Spinal cord (tissue), 10 donors: ENCODE data around the gene SQOR. TPM values are rescaled to one million over a fixed set of nuclear protein-coding genes. Genes with fewer than 3 reads are reported as not detected.

Source experiments
- DNase-seq, 6 donors: peaks; one replicate each; pipeline versions ENCODE4 v3.0.0 to v3.0.0-alpha.2; 2013 to 2015; ENCODE audit warnings: low spot score in 6 of 6, low read depth in 4 of 6
- H3K27ac ChIP-seq: one replicate; pipeline ENCODE4 v1.5.1; 2013; ENCODE audit warnings: low read depth, low read length, control low read depth
- H3K27me3 ChIP-seq: one replicate; pipeline ENCODE4 v1.6.1; 2013; ENCODE audit warnings: low read length; ENCODE audit not compliant: control insufficient read depth, insufficient read depth
- H3K36me3 ChIP-seq: one replicate; pipeline ENCODE4 v1.6.1; 2013; ENCODE audit warnings: low read length; ENCODE audit not compliant: control insufficient read depth, insufficient read depth
- H3K4me1 ChIP-seq: one replicate; pipeline ENCODE4 v1.6.1; 2013; ENCODE audit warnings: low read length; ENCODE audit not compliant: control insufficient read depth, insufficient read depth
- H3K4me3 ChIP-seq: one replicate; pipeline ENCODE4 v1.5.1; 2013; ENCODE audit warnings: low read depth, low read length, control low read depth
- H3K9me3 ChIP-seq: one replicate; pipeline ENCODE4 v1.6.1; 2013; ENCODE audit warnings: low read length; ENCODE audit not compliant: control insufficient read depth, insufficient read depth
- WGBS: methylation state at CpG from one replicate; pipeline ENCODE4 v1.1.5; 2013; ENCODE audit warnings: missing lambda C conversion rate; ENCODE audit not compliant: insufficient coverage; 5-methylcytosine and 5-hydroxymethylcytosine counted together
- polyA plus RNA-seq, 2 donors: library from polyadenylated mRNA; unstranded; fragments of 120-200 nt; gene quantifications; one replicate each; pipeline ENCODE4 v1.2.1, GENCODE V29; 2013; ENCODE audit not compliant: insufficient read length in 2 of 2
- total RNA-seq, 2 donors: library from RNA; depleted of rRNA in 1 of 2; stranded (reverse); fragments of 120-200 nt in 1 of 2; fragments of >200 nt in 1 of 2; gene quantifications; one replicate each; pipeline versions ENCODE4 v1.2.3 to v1.2.4, GENCODE V29; 2013 to 2014
- donor health status: healthy.

The SQOR gene
- total and polyA plus RNA-seq, 4 donors, result 3.9 to 25.2 (median 9.1) TPM

DNA sequence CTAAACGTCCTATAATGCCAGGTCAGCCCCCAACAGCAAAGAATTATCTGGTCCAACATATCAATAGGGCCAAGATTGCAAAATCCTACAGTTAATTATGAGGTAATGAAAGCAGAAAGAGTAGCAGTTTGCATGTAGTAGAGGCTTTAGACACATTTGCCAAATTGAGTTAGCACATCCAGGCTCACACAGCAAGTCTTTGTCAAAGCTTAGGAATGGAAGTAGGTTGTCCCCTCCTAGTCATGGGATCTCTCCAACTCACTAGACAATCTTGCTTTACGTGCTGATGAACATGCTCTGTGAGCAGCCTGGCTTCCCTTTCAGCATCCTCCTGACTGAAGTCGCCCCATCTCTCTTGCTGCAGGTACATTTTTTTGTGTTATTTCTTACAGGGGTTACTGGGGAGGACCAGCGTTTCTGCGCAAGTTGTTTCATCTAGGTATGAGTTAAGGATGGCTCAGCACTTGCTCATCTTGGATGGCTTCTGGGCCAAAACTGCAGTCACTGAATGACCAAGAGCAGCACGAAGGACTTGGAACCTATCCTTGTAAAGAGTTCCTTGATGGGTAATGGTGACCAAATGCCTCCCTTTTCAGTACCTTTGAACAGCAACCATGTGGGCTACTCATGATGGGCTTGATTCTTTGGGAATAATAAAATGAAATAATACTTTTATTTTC, 55.9 kb downstream of the SQOR start:
- DNase-seq, result no peak
- WGBS, result 94% methylated on average over 2 of the region's 6 CpGs
- no peak overlapping the region for H3K4me3 ChIP-seq
- H3K27ac ChIP-seq, result no peak overlapping the region
- H3K36me3 ChIP-seq, result no peaks in the 10 kb centered on the region
- H3K27me3 ChIP-seq, result no peaks in the 10 kb centered on the region
- no peaks in the 10 kb centered on the region for H3K9me3 ChIP-seq
- H3K4me1 ChIP-seq, result no peaks in the 10 kb centered on the region

DNA sequence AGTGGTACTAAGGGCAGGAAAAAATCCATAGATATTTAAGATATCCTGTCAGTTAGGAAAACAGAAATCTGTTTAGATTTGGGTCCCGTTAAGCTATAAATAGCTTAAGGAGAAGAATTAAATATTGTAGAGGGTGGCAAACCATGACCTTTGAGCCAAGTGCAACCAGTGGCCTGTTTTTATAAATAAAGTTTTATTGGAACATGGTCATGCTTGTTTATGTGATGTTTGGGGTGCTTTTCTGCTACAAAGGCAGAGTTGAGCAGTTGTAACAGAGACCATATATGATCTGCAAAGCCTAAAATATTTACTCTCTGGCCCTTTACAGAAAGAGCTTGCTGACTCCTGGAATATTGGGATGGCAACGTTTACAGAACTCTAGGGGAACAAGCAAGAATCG, 66.3 kb downstream of the SQOR start:
- WGBS, result 82% methylated on average over 3 of the region's 3 CpGs
- no peak for DNase-seq
- H3K27ac ChIP-seq, result no peak overlapping the region
- no peaks in the 10 kb centered on the region for H3K36me3 ChIP-seq
- no peaks in the 10 kb centered on the region for H3K9me3 ChIP-seq
- H3K4me1 ChIP-seq, result peaks cover 11% of the 10 kb centered on the region
- H3K27me3 ChIP-seq, result peaks cover 13% of the 10 kb centered on the region
- no peak overlapping the region for H3K4me3 ChIP-seq

DNA sequence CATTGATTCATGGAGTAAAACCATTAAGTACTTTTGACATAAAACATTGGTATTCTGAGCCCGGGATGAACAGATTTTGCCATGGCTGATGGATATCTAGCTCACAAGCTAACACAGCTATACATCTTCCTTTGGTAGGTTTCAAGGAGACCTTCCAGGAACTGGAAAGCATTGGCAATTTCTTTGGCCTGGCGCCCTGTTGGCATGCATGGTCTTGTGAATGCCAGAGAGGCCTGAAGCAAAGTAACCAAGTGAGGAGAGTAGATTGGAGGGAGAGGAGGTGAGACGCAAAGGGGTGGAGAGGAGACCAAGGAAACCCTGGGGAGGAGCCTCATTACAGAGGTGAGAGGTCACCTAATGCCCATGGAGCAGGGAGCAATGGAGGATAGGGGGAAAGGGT, 67.2 kb downstream of the SQOR start:
- Histone ChIP-seq H3K27me3 (peaks cover 13% of the 10 kb centered on the region), H3K9me3 (no peaks in the 10 kb centered on the region), H3K36me3 (no peaks in the 10 kb centered on the region), H3K4me3 (no peak overlapping the region), H3K27ac (no peak overlapping the region), H3K4me1 (peaks cover 11% of the 10 kb centered on the region)
- DNase-seq, result no peak
- 89% methylated on average over 2 of the region's 3 CpGs for WGBS

DNA sequence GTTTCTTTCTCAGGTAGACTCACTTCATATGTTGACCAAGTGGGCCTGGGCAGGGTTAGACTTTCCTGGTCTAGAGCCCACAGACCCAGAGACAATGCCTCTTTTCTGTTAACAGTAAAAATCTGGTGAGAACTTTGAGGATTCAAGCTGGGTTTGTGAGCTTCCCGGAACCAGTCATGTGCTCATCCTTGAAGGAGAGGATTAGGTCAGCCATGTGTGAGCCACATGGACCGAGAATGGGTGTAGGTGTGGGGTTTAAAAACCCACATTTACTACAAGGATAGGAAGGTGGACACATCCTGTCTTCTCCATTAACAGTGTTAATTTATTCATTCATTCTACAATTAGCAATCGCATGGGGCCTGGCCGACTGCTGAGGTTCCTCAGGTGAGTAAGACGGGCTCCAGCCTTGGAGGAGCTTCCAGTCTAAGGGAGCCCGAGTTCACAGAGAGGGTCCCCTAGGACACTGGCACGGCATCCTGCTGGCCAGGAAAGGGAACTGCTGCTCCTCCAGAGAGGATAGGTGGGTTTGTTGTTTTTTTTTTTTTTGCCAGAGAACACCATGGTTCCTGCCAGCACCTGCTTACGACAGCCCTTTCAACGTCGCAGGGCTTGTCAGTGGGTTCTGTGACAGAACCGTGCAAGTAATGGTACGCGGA, 69.0 kb downstream of the SQOR start:
- peaks cover 13% of the 10 kb centered on the region for H3K27me3 ChIP-seq

DNA sequence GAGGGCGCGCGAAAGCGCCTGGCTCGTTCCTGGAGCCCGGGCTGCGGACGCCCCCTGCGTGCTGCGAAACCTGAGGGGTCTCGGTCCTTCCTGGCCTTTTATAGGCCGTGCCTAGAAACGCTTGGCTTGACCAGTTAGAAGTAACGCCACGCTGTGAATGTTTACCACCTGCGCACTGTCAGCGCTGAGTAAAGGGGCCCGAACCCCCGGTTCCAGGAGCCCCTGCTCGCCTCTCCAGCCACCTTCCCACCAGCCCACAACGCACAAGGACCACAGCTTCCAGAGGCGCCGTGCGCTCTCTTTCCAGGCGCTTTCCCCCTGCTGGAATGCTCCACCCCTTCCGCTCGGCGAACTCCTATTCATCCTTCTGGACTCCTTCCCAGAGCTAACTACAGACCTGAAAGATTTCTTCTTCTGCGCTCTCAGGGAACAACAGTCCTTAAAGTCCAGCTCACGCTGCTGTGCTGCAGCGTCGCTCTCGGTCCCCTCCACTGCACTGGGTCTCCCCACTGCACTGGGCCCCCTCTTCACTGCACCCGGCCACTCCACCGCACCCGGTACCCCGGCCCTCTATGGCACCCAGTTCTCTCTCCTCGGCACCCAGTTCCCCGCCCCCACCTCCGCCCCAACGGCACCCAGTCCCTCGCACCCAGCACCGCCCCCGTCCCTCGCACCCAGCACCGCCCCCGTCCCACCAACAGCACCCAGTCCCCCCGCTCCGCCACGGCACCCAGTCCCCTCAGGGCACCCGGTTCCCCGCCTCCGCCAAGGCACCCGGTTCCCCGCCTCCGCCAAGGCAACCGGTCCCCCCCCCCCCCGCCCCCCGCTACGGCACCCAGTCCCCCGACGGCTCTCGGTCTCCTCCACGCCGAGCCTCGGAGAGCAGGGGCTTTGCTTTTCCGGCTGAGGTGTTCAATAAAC, 69.8 kb downstream of the SQOR start:
- Histone ChIP-seq H3K27ac (no peak overlapping the region), H3K9me3 (no peaks in the 10 kb centered on the region), H3K4me1 (peaks cover 11% of the 10 kb centered on the region), H3K27me3 (peaks cover 13% of the 10 kb centered on the region), H3K36me3 (no peaks in the 10 kb centered on the region), H3K4me3 (peak overlapping the region; percentile 64)
- DNase-seq, result peak in 2 of 6 donors; percentile 10 to 15
- 5% methylated on average over 49 of the region's 67 CpGs for WGBS

More for the DNA sequence above, 69.0 kb downstream of the SQOR start:
- H3K27ac ChIP-seq, result no peak overlapping the region
- WGBS, result 34% methylated on average over 11 of the region's 13 CpGs
- H3K36me3 ChIP-seq, result no peaks in the 10 kb centered on the region
- peak overlapping the region; percentile 3 for H3K4me3 ChIP-seq
- no peaks in the 10 kb centered on the region for H3K9me3 ChIP-seq
- DNase-seq, result peak in 1 of 6 donors; percentile 16
- peaks cover 11% of the 10 kb centered on the region for H3K4me1 ChIP-seq

DNA sequence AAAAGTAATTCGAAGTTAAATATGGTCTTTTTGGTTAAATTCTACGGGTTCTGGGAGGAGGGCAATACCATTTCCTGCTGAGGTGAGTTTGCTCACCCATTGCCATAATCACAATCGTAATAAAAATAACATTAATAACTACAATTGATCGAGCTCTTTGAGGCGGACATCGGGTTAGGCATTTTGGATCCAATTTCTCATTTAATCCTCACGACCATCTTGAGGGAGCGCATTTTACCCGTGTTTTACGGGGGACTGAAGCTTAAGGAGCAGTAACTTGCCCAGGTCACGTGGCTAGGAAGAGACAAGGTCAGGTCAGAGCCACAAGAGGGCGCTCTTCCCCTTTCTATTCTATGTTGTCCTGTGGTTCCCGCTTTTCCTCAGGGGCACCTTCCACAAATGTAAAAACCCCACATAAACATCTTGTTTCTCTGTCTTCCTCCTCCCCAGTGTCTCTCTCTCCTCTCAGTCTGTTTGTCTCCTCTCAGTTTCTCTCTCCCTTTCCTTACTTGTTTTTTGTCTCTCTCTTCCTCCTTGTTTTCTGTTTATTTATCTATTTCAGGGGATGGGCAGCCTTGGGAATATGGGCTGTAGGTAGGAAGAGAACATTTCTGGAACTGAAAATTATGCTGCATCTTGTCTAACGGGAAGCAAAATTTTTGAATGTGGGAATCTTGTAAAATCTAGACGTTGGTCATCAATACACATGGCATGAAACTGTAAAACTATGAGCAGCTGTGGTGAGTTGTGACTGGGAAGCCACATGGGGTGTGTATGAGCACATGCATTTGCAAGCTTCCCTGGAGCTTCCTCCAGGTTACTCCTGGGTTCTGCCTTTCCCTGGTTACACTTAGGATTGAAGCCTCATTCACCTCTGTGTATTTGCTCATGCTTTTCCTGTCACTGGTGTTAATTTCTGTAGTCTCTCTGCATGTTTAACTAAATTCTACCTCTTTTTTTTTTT, 71.0 kb downstream of the SQOR start:
- H3K27ac ChIP-seq, result no peak overlapping the region

DNA sequence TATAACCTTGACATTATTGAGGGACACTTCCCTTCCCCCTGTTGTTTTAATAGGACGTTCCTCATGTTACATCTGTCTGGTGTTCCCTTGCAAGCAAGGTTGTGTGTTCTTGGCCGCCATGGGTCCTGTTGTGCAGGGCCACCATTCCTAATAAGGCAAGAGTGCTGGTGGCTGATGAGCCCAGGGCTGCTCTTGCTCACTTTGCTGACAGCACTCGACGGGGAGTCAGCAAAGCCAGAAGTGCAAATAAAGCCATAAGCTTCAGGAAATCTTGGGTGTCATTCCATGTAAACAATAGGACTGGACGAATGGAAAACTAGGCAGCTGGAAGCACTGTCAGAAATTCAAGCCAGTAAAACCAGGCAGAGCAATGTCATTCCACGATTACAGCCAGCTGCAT, 75.8 kb downstream of the SQOR start:
- H3K27ac ChIP-seq, result no peak overlapping the region
- no peaks in the 10 kb centered on the region for H3K4me1 ChIP-seq
- DNase-seq, result no peak
- no peak overlapping the region for H3K4me3 ChIP-seq
- no peaks in the 10 kb centered on the region for H3K9me3 ChIP-seq
- no peaks in the 10 kb centered on the region for H3K36me3 ChIP-seq
- no peaks in the 10 kb centered on the region for H3K27me3 ChIP-seq
- 54% methylated on average over 5 of the region's 6 CpGs for WGBS

More for the DNA sequence above, 71.0 kb downstream of the SQOR start:
- no peaks in the 10 kb centered on the region for H3K9me3 ChIP-seq
- peak; percentile 85 to 98 (median 88) for DNase-seq
- H3K4me1 ChIP-seq, result peaks cover 11% of the 10 kb centered on the region
- 2% methylated on average over 11 of the region's 15 CpGs for WGBS
- no peaks in the 10 kb centered on the region for H3K36me3 ChIP-seq
- H3K4me3 ChIP-seq, result peak overlapping the region; percentile 64
- H3K27me3 ChIP-seq, result peaks cover 13% of the 10 kb centered on the region

DNA sequence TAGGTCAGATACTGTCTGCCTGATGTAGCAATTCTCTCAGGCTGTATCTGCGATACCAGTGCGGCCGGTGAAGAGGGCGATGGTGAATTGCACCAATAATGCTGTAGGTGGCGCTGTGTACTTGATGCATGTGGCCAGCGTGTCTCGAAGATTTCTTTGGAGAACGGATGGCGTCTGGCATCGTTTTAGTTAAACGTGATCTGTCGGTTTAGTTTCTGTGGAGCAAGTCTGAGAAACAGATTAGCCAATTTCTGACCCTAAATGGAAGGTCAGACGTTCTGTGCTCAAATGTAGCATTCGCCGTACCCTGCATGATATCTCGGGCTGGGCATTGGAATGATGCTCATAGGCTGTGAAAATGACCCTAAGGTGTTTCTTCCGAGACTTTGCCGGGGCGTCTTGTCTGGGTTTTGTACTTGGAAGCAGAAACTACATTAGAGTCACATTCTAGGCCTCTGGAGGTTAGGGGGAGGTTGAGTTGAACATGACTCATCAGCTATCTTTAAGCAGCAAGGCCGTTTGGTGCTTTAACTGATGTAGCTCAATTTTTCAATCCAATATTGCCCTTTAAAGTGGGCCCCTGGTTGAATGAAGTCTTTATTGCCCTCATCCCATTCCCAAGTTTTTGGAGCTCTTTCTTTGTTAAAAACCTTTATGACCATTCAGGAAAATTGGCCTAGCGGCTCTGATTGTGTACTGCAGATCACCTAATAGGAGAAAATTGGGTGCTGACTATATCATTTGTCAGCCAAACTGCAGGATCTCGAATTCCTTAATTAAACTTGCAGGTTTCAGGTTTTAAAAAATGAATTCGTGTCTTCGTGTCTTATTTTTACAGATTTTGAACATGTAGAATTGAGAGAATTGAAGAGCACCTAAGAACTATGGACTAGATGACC, 80.0 kb downstream of the SQOR start:
- peak; percentile 60 to 97 (median 75) for DNase-seq
- Histone ChIP-seq H3K4me3 (no peak overlapping the region), H3K36me3 (no peaks in the 10 kb centered on the region), H3K4me1 (no peaks in the 10 kb centered on the region), H3K27me3 (no peaks in the 10 kb centered on the region), H3K9me3 (no peaks in the 10 kb centered on the region), H3K27ac (no peak overlapping the region)
- WGBS, result 22% methylated on average over 20 of the region's 24 CpGs
